ENCODE results near the gene SDC3. TPM values are rescaled to one million over a fixed set of nuclear protein-coding genes. Genes with fewer than 3 reads are reported as not detected.
A peak's percentile ranks its signal among the peaks of the same experiment; 100 is the strongest.

SDC3 gene
- total and polyA plus RNA-seq, 4 donors: 3.3 to 27.5 (median 16.6) TPM

DNA sequence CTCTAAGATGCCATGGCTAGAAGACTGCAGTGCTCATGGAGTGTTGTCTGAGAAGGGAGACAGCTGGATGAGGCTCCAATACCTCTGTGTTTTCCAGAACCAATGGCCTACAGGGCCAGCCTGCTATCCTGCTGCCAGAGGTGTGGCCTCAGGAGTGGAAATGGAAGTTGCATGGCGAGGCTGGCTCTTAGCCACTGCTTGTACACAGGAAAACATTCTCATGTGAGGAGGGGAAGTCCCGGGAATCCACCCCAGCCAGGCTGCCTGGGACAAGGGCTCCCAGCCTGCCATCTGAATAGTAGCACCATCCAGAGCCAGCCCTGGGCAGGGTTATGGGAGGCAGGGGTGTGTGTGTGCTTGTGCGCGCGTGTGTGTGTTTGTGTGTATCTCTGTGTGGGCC, 56.5 kb downstream of the SDC3 start:
- TF ChIP-seq, protein P1, sequence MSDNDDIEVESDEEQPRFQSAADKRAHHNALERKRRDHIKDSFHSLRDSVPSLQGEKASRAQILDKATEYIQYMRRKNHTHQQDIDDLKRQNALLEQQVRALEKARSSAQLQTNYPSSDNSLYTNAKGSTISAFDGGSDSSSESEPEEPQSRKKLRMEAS (IDR thresholded peaks at IDR 0.05): peak; percentile 12
- TF ChIP-seq YY1 (IDR thresholded peaks at IDR 0.05): peak; percentile 37
- no peak for TF ChIP-seq HNF4A (conservative IDR thresholded peaks at IDR 0.05)
- TF ChIP-seq SP1 (IDR thresholded peaks at IDR 0.05): peak; percentile 58
- no peak for TF ChIP-seq RXRA (IDR thresholded peaks at IDR 0.05)
- peak; percentile 4 to 32 for TF ChIP-seq RAD21 (IDR thresholded peaks at IDR 0.05)
- TF ChIP-seq FOXA2 (IDR thresholded peaks at IDR 0.05): peak; percentile 52
- TF ChIP-seq FOXA1 (IDR thresholded peaks at IDR 0.05): no peak
- Histone ChIP-seq H3K36me3 (ENCODE audit: control insufficient read depth in 4 of 4, insufficient read depth in 3 of 4, low read depth in 1 of 4, low read length in 3 of 4) (no peaks in the 10 kb centered on the region), H3K4me3 (ENCODE audit: low read depth in 1 of 3, low read length in 3 of 3) (no peak overlapping the region), H3K27me3 (ENCODE audit: control insufficient read depth in 4 of 4, insufficient read depth in 4 of 4, low read length in 3 of 4) (no peaks in the 10 kb centered on the region), H3K9me3 (ENCODE audit: control insufficient read depth in 4 of 4, low read length in 3 of 4) (no peaks in the 10 kb centered on the region), H3K27ac (ENCODE audit: low read depth in 1 of 2, low read length in 2 of 2) (peak overlapping the region; percentile 46 to 62), H3K9ac (ENCODE audit: low read depth in 1 of 2, low read length in 2 of 2) (no peak overlapping the region), H3K4me1 (ENCODE audit: control insufficient read depth in 4 of 4, insufficient read depth in 4 of 4, low read length in 3 of 4) (peaks cover 0 to 10% (median 5%) of the 10 kb centered on the region in 4 donors)
- WGBS: 20% methylated on average over 5 of the region's 5 CpGs
- no peak for DNase-seq (ENCODE audit: low spot score)

DNA sequence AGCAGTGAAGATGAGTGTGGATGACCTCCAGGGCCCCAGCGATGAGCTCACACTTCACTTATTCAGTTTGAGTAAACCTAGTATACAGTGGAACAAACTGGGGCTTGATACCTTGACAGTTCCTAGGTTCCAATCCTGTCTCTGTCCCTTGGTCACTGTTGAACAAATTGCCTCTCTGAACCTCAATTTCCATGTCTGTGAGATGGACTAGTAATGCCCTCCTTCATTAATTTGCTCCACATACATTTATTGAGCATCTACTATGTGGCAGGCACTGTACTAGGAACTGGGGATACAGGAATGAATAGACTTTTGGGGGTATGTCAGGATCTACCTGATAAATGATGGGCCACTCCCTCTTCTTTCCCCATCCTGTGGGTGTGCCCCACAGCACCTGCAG, 57.3 kb downstream of the SDC3 start:
- Histone ChIP-seq H3K36me3 (ENCODE audit: control insufficient read depth in 4 of 4, insufficient read depth in 3 of 4, low read depth in 1 of 4, low read length in 3 of 4) (no peaks in the 10 kb centered on the region), H3K9me3 (ENCODE audit: control insufficient read depth in 4 of 4, low read length in 3 of 4) (no peaks in the 10 kb centered on the region), H3K4me3 (ENCODE audit: low read depth in 1 of 3, low read length in 3 of 3) (no peak overlapping the region), H3K27ac (ENCODE audit: low read depth in 1 of 2, low read length in 2 of 2) (no peak overlapping the region), H3K27me3 (ENCODE audit: control insufficient read depth in 4 of 4, insufficient read depth in 4 of 4, low read length in 3 of 4) (no peaks in the 10 kb centered on the region), H3K4me1 (ENCODE audit: control insufficient read depth in 4 of 4, insufficient read depth in 4 of 4, low read length in 3 of 4) (peaks cover 0 to 10% (median 5%) of the 10 kb centered on the region in 4 donors), H3K9ac (ENCODE audit: low read depth in 1 of 2, low read length in 2 of 2) (no peak overlapping the region)
- TF ChIP-seq HNF4A (conservative IDR thresholded peaks at IDR 0.05) (no peak), EGR1 (IDR thresholded peaks at IDR 0.05; ENCODE audit: low read depth in 2 of 2) (no peak), RAD21 (IDR thresholded peaks at IDR 0.05) (no peak), TAF1 (conservative IDR thresholded peaks at IDR 0.05) (no peak), GABPA (IDR thresholded peaks at IDR 0.05 in 1 of 2, conservative IDR thresholded peaks at IDR 0.05 in 1 of 2) (no peak), HNF4G (IDR thresholded peaks at IDR 0.05) (no peak), NR2F2 (IDR thresholded peaks at IDR 0.05) (no peak), FOXA2 (IDR thresholded peaks at IDR 0.05) (no peak), SP1 (IDR thresholded peaks at IDR 0.05) (no peak), JUND (IDR thresholded peaks at IDR 0.05) (no peak), FOXA1 (IDR thresholded peaks at IDR 0.05) (no peak), YY1 (IDR thresholded peaks at IDR 0.05) (no peak)
- TF ChIP-seq, protein P2, sequence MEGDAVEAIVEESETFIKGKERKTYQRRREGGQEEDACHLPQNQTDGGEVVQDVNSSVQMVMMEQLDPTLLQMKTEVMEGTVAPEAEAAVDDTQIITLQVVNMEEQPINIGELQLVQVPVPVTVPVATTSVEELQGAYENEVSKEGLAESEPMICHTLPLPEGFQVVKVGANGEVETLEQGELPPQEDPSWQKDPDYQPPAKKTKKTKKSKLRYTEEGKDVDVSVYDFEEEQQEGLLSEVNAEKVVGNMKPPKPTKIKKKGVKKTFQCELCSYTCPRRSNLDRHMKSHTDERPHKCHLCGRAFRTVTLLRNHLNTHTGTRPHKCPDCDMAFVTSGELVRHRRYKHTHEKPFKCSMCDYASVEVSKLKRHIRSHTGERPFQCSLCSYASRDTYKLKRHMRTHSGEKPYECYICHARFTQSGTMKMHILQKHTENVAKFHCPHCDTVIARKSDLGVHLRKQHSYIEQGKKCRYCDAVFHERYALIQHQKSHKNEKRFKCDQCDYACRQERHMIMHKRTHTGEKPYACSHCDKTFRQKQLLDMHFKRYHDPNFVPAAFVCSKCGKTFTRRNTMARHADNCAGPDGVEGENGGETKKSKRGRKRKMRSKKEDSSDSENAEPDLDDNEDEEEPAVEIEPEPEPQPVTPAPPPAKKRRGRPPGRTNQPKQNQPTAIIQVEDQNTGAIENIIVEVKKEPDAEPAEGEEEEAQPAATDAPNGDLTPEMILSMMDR (IDR thresholded peaks at IDR 0.05; ENCODE audit: low read depth, low read length, missing input control): no peak
- TF ChIP-seq, protein P3, sequence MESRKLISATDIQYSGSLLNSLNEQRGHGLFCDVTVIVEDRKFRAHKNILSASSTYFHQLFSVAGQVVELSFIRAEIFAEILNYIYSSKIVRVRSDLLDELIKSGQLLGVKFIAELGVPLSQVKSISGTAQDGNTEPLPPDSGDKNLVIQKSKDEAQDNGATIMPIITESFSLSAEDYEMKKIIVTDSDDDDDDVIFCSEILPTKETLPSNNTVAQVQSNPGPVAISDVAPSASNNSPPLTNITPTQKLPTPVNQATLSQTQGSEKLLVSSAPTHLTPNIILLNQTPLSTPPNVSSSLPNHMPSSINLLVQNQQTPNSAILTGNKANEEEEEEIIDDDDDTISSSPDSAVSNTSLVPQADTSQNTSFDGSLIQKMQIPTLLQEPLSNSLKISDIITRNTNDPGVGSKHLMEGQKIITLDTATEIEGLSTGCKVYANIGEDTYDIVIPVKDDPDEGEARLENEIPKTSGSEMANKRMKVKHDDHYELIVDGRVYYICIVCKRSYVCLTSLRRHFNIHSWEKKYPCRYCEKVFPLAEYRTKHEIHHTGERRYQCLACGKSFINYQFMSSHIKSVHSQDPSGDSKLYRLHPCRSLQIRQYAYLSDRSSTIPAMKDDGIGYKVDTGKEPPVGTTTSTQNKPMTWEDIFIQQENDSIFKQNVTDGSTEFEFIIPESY (IDR thresholded peaks at IDR 0.05): no peak
- TF ChIP-seq, protein P1 (IDR thresholded peaks at IDR 0.05): no peak
- TF ChIP-seq, protein P4, sequence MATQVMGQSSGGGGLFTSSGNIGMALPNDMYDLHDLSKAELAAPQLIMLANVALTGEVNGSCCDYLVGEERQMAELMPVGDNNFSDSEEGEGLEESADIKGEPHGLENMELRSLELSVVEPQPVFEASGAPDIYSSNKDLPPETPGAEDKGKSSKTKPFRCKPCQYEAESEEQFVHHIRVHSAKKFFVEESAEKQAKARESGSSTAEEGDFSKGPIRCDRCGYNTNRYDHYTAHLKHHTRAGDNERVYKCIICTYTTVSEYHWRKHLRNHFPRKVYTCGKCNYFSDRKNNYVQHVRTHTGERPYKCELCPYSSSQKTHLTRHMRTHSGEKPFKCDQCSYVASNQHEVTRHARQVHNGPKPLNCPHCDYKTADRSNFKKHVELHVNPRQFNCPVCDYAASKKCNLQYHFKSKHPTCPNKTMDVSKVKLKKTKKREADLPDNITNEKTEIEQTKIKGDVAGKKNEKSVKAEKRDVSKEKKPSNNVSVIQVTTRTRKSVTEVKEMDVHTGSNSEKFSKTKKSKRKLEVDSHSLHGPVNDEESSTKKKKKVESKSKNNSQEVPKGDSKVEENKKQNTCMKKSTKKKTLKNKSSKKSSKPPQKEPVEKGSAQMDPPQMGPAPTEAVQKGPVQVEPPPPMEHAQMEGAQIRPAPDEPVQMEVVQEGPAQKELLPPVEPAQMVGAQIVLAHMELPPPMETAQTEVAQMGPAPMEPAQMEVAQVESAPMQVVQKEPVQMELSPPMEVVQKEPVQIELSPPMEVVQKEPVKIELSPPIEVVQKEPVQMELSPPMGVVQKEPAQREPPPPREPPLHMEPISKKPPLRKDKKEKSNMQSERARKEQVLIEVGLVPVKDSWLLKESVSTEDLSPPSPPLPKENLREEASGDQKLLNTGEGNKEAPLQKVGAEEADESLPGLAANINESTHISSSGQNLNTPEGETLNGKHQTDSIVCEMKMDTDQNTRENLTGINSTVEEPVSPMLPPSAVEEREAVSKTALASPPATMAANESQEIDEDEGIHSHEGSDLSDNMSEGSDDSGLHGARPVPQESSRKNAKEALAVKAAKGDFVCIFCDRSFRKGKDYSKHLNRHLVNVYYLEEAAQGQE (IDR thresholded peaks at IDR 0.05): no peak
- 100% methylated on average over 1 of the region's 1 CpG for WGBS
- no peak for DNase-seq (ENCODE audit: low spot score)

Measured in liver (tissue), 9 donors.